HG02798 (cell line): ENCODE results near the gene ZFHX3.

ENCODE experiments used
- ATAC-seq: cut with Tn5 transposase; IDR thresholded peaks from one replicate; pipeline ENCODE4 v1.9.1; 2021; ENCODE audit warnings: mild to moderate bottlenecking; ENCODE audit not compliant: unreplicated experiment, poor library complexity

The ZFHX3 gene

DNA sequence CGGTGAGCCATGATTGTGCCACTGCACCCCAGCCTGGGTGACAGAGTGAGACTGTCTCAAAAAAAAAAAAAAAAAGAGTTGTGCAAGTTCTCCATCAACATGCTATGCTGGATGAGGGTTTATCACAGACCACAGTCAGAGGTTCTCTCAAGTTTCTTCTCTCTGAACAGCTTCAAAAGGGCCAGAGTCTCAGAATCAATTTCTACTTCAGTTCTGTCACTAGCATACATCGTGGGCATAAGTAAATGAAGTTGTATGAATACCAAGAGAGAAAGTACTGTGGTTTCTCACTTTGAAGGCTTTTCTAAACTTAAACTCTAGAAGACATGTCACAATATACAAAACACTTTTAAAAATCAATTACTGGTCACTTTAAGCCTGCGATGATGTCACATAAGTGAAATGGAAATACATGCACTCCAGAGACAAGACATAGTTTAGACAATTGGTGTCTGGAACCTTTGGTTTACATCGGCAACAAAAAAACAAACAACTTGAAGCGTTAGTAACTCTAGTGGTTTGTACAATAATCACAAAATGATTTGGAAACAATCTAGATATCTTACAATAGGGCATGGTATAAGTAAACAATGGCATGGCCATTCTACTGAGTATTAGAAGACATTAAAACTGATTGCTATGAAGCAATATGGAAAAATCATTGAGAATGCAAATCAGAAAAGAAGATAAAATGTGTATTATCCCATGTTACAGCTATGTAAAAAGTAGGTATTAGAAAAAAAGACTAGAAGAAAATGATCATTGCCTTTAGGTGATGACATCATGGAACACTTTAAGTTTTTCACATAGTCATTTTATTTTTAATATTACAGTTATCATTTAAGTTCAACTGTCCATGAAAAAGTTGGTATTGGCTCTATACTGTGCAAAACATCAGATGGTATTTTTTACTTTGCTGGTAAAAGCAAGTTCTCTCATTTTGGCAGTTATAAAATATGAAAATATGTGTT is 232.3 kb downstream of the ZFHX3 start:
- peak; percentile 85 for ATAC-seq

DNA sequence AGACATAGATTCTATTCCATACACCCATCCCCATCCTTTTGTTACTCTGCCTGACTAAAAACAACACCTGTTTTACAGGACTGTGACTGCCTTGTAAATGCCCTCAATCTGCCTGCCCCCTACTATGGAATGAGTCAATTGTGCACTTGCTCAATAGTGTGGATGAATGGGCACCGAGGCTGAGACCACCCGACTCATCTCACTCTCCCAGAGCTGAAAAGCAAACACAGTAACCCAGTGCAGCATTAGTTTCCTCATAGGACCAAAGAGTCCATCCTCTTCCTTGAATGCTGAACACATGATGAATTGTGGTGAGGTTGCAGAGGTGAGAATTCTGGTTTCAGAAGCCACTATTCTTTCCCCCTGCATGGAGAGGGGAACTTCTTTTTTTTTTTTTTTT is 233.7 kb downstream of the ZFHX3 start:
- no peak for ATAC-seq

DNA sequence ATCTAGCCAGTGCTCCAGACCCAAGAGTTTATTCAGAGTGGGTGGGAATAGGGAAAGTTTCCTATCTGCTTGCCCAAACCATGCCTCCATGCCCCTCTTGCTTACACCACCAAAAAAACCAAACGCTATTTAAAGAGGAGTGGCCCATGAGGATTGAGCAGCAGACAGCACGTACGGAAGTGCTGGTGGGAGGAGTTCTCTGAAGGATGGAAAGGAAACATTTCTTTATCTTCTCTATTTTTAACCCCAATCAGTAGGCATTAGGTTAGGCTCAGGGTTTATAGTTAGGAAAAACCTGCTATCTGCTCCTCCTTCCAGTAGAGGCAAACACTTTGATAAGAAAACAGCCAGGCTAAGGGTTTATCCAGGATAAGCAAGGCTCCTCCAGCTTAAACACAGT is 235.3 kb downstream of the ZFHX3 start:
- no peak for ATAC-seq

DNA sequence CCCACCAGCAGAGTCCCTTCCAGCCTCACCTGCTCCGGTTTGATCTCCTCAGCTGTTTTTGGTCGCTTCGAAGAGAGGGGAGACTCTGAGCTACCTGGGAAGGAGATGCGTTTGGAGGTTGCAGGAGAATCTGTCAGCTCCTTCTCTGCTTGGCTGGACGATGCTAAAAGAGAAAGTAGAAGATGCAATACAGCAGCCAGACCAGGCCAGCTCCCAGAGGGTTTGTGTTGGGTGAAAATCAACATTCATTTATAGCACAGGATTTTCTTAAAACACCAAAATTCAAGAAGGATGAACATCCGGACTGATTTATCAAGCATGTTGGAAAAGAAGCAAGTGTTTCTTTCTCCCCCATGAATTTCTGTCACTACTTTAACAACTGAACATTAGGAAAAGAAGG is 236.1 kb downstream of the ZFHX3 start:
- no peak for ATAC-seq

DNA sequence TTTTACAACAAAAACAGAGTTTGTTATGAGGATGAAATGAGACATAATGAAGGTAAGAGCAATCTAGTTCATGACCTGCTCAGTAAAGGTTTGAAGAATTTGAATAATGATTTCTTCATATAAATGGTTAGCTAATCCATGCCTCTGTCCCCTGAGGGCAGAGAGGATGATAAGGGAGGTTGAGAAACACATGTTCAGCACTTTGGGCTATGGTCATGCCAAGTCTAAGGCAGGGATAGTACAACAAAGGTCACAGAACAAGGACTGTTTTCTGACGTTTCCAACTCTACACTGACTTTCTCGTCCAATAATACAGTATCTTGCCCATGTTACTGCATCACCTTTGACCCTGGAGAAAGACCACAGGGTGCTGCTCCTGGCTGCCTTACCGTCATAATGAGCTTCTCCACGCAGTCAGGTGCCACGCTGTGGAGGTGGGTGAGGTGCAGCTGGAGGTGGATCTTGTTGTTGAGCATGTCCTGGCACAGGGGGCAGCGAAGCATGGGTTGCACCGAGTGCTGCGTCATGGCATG is 236.7 kb downstream of the ZFHX3 start:
- ATAC-seq, result no peak

DNA sequence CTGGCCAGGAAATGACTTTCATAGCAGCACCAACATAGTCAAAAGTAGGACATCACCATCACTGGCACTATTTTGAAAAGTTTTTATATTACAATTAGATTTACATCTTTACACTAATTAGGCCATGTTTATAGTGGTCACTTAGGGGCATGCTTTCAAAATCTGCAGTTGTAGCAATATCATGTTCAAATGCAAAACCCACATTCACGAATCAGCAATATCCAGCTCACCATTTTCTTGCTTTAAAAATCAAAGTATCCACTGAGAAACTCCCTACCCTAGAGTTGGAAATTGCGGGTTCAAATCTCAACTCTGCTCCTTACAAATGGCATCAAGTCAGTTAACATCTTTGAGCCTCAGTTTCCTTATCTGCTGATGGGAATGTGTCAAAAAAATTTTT is 237.4 kb downstream of the ZFHX3 start:
- no peak for ATAC-seq

DNA sequence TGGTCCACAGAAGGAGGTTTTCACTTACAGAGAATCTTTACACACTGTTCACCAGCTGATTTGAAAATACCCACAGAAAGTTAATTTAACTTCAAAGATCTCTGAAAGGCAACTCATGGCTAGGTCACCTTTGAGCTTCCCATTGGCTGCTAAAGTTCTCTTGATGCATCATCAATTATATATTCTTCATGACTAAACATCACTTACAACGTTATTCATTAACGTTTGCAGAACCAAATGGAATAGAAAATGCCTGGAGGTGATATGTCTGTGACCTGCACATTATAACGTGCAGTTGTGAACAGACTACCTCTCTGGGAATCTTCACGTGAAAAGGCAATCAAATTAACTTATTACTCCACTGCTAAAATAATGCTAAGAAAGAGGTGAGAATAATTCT is 238.5 kb downstream of the ZFHX3 start:
- no peak for ATAC-seq

DNA sequence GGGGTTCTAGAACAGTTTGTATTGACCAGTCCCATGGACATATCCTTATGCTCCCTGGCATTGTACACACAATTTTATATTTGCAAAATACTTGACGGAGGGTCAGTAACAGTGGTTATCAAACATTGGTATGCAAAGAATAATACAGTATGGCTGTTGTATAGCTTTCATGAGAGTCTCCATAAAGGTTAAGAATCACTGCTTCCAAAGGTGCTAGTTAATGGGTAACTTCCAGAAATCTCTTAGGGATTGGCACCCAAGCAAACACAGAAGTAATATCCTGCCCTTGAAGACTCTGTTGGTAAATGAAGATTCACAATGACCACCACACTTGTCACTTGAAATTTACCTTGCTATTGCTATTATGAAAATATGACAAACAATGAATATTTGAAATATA is 239.2 kb downstream of the ZFHX3 start:
- ATAC-seq, result no peak

DNA sequence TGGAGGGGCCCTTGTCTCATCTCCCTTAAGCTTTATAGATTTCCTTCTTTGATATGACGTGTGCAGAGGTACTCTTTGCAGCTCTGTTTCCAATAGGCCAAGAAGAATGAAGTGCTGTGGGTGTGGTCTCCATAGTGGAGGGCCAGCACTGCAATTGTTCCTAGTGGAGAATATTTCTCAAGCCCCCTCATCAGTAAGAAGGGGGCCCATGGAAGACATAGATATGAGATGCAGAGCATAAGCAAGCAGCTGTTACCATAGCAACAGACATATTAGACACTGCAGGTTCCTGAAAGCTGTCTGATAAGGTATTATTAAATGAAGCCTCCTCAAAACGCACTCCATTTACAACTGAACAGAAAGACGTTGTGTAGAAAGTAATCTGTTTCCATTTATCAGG is 240.7 kb downstream of the ZFHX3 start:
- no peak for ATAC-seq

DNA sequence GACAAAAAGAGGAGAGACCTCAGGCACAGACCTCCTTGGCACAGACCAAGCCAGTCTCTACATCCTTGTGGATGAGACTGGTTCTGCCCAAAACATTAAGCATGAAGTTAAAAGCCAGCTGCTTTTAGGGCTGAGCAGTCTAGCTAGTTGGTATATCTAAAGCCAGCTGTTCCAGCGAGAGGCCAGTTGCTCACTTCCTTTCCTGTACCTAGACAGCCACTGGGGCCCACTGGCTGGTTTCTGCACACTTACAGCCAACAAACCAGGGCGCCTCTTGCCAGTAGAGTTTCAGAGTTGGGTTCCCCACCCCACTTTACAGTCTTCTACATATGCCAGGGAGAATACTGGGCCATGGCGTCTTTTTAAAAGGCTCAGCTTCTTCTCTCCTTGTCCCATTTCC is 242.4 kb downstream of the ZFHX3 start:
- no peak for ATAC-seq

DNA sequence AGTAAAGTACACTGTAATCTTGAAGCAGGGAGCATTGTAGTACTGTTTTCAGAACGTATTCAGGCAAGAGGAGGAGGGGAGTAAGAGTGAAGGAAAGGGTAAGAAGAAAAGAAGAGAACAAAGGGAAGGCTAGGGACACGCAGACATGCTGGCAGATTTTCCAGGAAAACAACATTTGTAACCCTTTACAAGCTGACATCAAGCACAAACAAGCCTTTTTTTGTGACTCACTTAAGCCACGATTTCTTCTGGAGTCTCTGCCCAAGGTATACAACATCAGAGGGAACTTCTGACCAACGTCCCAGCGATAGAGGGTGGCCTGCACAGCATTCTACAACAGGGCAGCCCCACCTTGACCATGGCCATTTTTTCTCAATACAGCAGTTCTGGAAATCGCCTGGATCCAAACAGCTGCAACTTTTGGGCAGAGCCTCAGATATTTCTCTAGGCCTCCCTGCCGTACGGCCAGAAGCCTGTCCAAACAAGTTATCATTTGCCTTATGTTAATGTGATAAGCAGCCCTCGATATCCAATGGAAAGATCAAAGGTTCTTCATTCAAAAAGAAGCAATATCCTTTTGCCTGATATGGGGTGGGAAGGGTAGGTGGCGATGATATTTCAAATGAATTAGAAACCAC is 247.3 kb downstream of the ZFHX3 start:
- ATAC-seq, result no peak

DNA sequence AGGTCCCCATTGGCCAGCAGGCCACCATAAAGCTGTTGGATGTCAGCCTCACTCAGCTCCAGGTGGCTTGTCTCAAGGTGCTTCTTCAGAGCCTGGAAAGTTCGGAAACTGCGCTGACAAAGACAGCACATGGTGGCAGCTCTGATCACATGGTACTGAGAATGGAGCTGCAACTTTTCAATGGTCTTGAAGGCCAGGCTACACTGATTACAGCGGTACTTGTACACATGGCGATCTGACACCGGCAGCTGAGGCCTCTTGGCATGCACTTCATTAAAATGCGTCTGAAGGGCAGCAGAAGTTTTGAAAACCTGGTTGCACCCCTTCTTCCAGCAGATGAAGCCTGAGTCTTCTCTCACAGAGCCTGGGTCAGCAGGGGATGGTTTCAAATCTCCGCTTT is 249.7 kb downstream of the ZFHX3 start:
- ATAC-seq, result no peak

DNA sequence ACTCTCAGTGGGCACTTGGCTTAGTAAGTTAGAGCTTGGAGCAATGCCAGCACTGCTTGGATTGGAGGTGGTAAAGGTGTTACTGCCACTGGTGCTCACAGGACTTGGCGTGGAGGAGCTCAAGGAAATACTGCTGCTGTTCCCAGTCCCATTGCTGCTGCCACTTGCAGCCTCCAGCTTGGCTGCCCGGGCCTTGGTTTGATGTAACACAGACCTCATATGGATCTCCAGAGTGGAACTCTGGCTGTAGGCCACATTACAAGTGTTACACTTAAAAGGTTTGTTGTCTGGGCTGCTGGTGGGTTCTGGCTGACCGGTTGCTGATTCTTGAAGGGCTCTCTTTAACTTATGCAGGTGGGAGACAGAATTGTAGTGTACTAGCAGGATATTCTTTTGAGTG is 250.3 kb downstream of the ZFHX3 start:
- no peak for ATAC-seq

DNA sequence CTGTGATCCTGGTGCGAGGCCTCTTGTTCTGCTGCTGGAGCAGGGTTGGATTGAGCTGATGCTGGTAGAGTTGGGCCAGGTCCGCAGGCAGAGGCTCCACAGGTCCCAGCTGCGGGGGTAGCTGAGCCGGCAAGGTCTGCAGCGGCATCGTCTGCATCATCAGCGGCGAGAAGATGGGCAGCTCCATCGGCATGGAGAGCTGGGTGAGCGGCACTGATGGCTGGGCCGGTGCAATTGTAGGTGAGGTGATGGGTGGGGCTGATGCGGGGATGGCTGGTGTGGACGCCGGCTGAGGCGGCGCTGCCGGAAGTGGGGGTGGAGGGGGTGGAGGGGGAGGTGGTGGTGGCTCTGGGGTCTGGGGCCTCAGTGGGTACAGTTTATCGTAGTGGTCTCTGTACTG is 251.7 kb downstream of the ZFHX3 start:
- ATAC-seq, result no peak

DNA sequence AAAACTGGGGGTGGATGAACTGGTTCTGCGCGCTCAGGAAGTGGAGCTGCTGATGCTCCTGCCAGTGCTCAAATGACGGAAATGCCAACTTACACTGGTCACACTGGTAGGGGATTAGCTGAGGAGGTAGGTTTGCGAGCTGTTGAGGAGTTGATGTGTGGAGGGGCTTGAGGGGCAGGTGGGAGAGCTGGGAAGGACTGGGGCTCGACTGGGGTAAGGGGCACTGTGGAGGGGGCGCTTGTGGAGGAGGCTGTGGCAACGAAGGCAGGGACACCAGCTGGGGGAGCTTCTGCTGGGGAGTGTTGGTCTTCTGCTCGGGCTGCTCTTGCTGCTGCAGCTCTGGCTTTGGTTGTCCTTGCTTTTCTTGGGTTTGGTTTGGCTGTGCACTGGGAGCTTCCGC is 252.9 kb downstream of the ZFHX3 start:
- ATAC-seq, result no peak

DNA sequence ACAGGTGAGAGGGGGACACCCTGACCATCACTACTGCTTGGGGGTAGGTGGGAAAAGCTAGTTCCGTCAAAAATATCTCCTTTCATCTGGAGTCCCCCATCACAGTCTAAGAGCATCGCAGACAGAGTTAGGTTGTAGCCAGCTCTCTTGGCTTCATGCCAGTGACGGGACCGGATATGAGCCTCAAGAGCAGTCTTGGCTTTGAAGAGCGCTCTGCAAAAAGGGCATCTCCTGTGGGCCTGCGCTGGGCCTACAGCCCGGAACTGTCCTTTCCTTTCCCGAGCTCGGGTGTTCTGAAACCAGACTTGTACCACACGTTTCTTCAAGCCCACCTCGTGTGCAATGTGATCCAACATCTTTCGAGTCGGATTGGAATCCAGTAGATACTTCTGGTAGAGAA is 253.6 kb downstream of the ZFHX3 start:
- ATAC-seq, result no peak

DNA sequence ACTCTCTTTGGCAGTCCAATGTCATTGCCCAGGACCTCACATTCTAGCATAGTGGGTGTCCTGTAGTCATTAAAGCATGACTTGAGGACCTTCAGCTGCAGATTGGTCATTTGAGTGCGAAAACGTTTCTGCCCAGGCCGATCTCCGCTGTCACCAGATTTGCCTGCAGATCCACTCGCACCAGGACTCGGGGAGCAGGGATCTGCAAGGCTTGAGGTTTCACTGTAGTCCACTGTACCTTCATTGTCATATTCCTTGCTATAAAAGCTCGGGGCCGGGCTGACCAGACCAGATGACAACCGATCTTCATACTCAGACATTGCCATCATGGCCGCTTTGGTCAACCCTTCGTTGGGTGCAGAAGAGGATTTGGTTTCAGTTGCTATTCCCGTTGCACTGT is 254.2 kb downstream of the ZFHX3 start:
- no peak for ATAC-seq

DNA sequence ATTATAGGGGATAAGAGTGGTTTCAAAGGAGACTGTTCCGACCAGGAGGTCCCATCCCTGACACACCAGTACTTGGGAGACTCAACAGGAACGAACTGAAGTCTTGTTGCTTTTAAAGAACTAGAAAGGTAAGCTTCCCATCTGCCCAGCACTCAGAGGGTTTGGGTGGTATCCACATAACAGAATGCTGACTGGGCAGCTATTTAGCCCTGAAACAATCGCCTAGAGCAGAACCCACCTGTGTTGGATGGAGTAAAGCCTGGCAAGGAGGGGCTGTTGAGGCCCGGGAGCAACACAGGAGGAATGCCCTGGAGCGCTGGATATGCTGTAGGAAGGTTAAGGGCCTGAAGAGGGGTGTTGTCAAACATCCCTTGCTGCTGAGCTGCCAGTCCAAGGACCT is 254.9 kb downstream of the ZFHX3 start:
- no peak for ATAC-seq

DNA sequence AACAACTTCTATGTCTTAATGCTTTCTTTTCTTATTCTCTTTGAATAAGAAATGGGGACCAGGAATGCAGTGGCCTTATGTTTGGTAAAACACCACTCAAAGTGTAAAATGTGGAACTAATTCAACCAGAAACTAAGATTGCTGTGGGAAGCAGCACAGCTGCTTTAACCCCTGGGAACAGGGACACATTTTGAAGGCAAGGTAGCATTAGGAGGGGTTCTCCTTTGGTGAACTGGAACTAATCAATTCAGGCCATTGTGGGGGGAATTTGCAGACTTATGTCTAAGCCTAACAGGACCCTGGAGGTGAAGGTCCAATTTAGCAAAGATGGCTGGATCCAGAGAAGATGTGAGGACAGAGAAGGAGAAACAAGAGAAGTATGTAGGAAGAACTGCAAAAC is 256.1 kb downstream of the ZFHX3 start:
- ATAC-seq, result no peak

DNA sequence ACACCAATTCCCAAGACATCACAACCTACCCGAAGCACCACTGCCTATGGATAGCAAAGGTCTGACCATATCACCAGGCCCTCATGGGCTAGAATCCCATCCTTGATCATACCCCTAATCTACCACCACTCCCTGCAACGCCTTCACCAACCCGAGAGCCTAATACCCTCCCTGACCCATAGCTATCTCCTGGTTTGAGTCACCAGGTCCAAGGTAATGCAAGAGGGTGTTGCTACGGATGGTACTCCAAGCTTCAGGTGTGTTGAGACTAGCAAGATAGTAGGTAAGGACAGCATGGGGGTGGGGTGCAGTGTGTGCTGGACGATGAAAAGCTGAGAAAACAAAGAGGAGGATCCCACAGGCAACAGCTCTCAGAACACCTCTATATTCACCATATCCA is 258.0 kb downstream of the ZFHX3 start:
- no peak for ATAC-seq

DNA sequence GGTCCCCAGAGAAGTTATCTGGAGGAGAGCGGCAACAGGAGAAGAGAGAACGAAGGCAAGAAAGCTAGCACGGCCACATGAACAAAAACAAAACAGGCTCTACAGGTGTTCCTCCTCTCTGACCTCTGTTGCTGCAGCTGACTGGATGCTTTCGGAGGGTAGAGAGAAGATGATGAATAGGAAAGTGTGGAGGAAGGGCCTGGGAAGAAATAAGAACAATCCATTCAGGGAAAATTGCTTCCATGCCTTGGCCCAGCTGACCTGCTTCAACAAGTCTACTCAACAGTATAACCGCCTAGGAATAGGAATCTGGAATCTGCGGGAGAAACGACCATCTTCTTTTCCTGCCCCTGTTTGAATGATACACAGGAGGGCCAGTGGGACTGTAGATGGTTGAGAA is 258.5 kb downstream of the ZFHX3 start:
- no peak for ATAC-seq
